H1 (cell line): Measurements from ENCODE around the gene ASB13. TPM values are rescaled to one million over a fixed set of nuclear protein-coding genes. Genes with fewer than 3 reads are reported as not detected.

Experiments
- CTCF ChIA-PET: fragments of 300-600 bp; sonication (Branson Sonifier 250); formaldehyde crosslinking; loops from one replicate; lab custom pipeline; 2021; ENCODE audit not compliant: partially characterized antibody; lab: Charles Lee
- POLR2A ChIA-PET: fragments of 300-600 bp; sonication (Branson Sonifier 250); formaldehyde crosslinking; loops from one replicate; lab custom pipeline; 2021; ENCODE audit warnings: inconsistent platforms; ENCODE audit not compliant: partially characterized antibody; lab: Charles Lee
- DNase-seq, 2 experiments: peaks; one replicate each; pipeline versions ENCODE4 v3.0.0 to v3.0.0-alpha.2; 2010 to 2022; ENCODE audit warnings: low spot score in 2 of 2, low read depth in 1 of 2, mixed read lengths in 1 of 2
- FAIRE-seq: peaks from 2 replicates; lab custom pipeline; 2011; peaks lifted over from hg19 to GRCh38; lab: Jason Lieb, UNC
- H2AFZ ChIP-seq: 2 replicates; pipeline ENCODE4 v1.8.1; 2012; ENCODE audit warnings: low read length, inconsistent platforms
- H2AK5ac ChIP-seq: 2 replicates; pipeline ENCODE4 v1.6.1; 2013; ENCODE audit warnings: low read depth, low read length
- H2BK120ac ChIP-seq: replicated peaks from 2 replicates; pipeline ENCODE3; 2013; ENCODE audit warnings: low read depth, low read length, inconsistent platforms
- H2BK12ac ChIP-seq: 2 replicates; pipeline ENCODE4 v1.6.1; 2013; ENCODE audit warnings: low read depth, low read length
- H2BK15ac ChIP-seq: 2 replicates; pipeline ENCODE4 v1.6.1; 2013; ENCODE audit warnings: low read length
- H2BK20ac ChIP-seq: 2 replicates; pipeline ENCODE4 v1.6.1; 2013; ENCODE audit warnings: low read length
- H2BK5ac ChIP-seq: 2 replicates; pipeline ENCODE4 v1.6.1; 2013; ENCODE audit warnings: low read depth, low read length
- H3K14ac ChIP-seq: 2 replicates; pipeline ENCODE4 v1.6.1; 2013; ENCODE audit warnings: inconsistent platforms; ENCODE audit not compliant: insufficient read length
- H3K18ac ChIP-seq: 2 replicates; pipeline ENCODE4 v1.6.1; 2013; ENCODE audit warnings: low read length; ENCODE audit errors: extremely low read depth
- H3K23ac ChIP-seq: 2 replicates; pipeline ENCODE4 v1.6.1; 2013; ENCODE audit warnings: inconsistent platforms; ENCODE audit not compliant: insufficient read length
- H3K23me2 ChIP-seq: 2 replicates; pipeline ENCODE4 v1.6.1; 2013; ENCODE audit warnings: low read depth, low read length
- H3K27ac ChIP-seq: 2 replicates; pipeline ENCODE4 v1.6.1; 2011; ENCODE audit warnings: low read depth, low read length, inconsistent platforms
- H3K27me3 ChIP-seq, 4 experiments: replicated peaks in 1 of 4; 1 replicate in 1 of 4; 2 replicates in 3 of 4; pipeline versions ENCODE4 v1.6.1 to v1.8.1; 2011 to 2013; ENCODE audit warnings: low read length in 3 of 4, mild to moderate bottlenecking in 3 of 4, inconsistent platforms in 2 of 4, mixed read lengths in 2 of 4, moderate library complexity in 1 of 4; ENCODE audit not compliant: control insufficient read depth in 3 of 4, insufficient read depth in 3 of 4; ENCODE audit errors: extremely low read depth in 1 of 4
- H3K36me3 ChIP-seq, 4 experiments: 2 replicates each; pipeline versions ENCODE4 v1.6.1 to v1.8.1; 2011 to 2013; ENCODE audit warnings: mild to moderate bottlenecking in 4 of 4, low read length in 3 of 4, moderate library complexity in 2 of 4, control low read depth in 1 of 4, inconsistent platforms in 1 of 4; ENCODE audit not compliant: insufficient read depth in 4 of 4, control insufficient read depth in 2 of 4
- H3K4ac ChIP-seq: replicated peaks from 2 replicates; pipeline ENCODE3; 2013; ENCODE audit warnings: low read length, low read depth, mixed read lengths, inconsistent platforms; ENCODE audit not compliant: insufficient read length
- H3K4me1 ChIP-seq, 4 experiments: replicated peaks in 1 of 4; 1 replicate in 1 of 4; 2 replicates in 3 of 4; pipeline versions ENCODE4 v1.6.1 to v1.8.1; 2011 to 2013; ENCODE audit warnings: low read length in 3 of 4, inconsistent platforms in 2 of 4, mixed read lengths in 1 of 4; ENCODE audit not compliant: insufficient read depth in 4 of 4, control insufficient read depth in 3 of 4
- H3K4me2 ChIP-seq, 2 experiments: 2 replicates each; pipeline versions ENCODE4 v1.6.1 to v1.8.1; 2011 to 2013; ENCODE audit warnings: low read depth in 2 of 2, low read length in 2 of 2, control low read depth in 1 of 2, inconsistent platforms in 1 of 2, mild to moderate bottlenecking in 1 of 2; ENCODE audit not compliant: insufficient read depth in 1 of 2
- H3K4me3 ChIP-seq, 4 experiments: fragments of 200-600, 300-600 bp in 1 of 4; sonication (generic), shearing (Covaris generic), sonication (Bioruptor Twin) in 1 of 4; 2 replicates each; pipeline versions ENCODE4 v1.5.1 to v1.8.1; 2011 to 2016; ENCODE audit warnings: low read length in 4 of 4, low read depth in 3 of 4, control low read depth in 2 of 4, inconsistent platforms in 2 of 4, mild to moderate bottlenecking in 2 of 4, mixed read lengths in 1 of 4, moderate library complexity in 1 of 4; ENCODE audit not compliant: insufficient read depth in 2 of 4; ENCODE audit errors: extremely low read depth in 1 of 4
- H3K56ac ChIP-seq: replicated peaks from 2 replicates; pipeline ENCODE3; 2013; ENCODE audit warnings: low read depth, mild to moderate bottlenecking, mixed read lengths, low read length, inconsistent platforms; ENCODE audit not compliant: insufficient read length
- H3K79me1 ChIP-seq: 2 replicates; pipeline ENCODE4 v1.6.1; 2013; ENCODE audit warnings: low read depth, low read length, control low read depth
- H3K79me2 ChIP-seq, 2 experiments: 2 replicates each; pipeline versions ENCODE4 v1.6.1 to v1.8.1; 2012 to 2013; ENCODE audit warnings: low read length in 2 of 2, mild to moderate bottlenecking in 2 of 2, inconsistent platforms in 1 of 2; ENCODE audit not compliant: insufficient read depth in 2 of 2, control insufficient read depth in 1 of 2
- H3K9ac ChIP-seq, 4 experiments: replicated peaks in 1 of 4; 1 replicate in 1 of 4; 2 replicates in 3 of 4; pipeline versions ENCODE4 v1.6.1 to v1.8.1; 2011 to 2013; ENCODE audit warnings: low read depth in 3 of 4, low read length in 3 of 4, control low read depth in 2 of 4, mild to moderate bottlenecking in 2 of 4, moderate library complexity in 2 of 4, inconsistent platforms in 1 of 4; ENCODE audit errors: extremely low read depth in 1 of 4
- H3K9me3 ChIP-seq, 2 experiments: 2 replicates each; pipeline versions ENCODE4 v1.6.1 to v1.8.1; 2012 to 2013; ENCODE audit warnings: mild to moderate bottlenecking in 2 of 2, moderate library complexity in 2 of 2, control low read depth in 1 of 2, inconsistent platforms in 1 of 2, low read depth in 1 of 2, low read length in 1 of 2, mixed read lengths in 1 of 2; ENCODE audit not compliant: insufficient read depth in 2 of 2
- H4K20me1 ChIP-seq, 2 experiments: replicated peaks in 1 of 2; 2 replicates each; pipeline versions ENCODE3 to v1.8.1; 2011 to 2013; ENCODE audit warnings: inconsistent platforms in 2 of 2, low read length in 2 of 2, mild to moderate bottlenecking in 1 of 2; ENCODE audit not compliant: insufficient read depth in 2 of 2, control insufficient read depth in 1 of 2
- H4K5ac ChIP-seq: 2 replicates; pipeline ENCODE4 v1.6.1; 2013; ENCODE audit warnings: low read length, low read depth, mixed read lengths, inconsistent platforms; ENCODE audit not compliant: insufficient read length
- H4K8ac ChIP-seq: 2 replicates; pipeline ENCODE4 v1.8.0; 2013; ENCODE audit warnings: mild to moderate bottlenecking, moderate library complexity, low read length, inconsistent platforms; ENCODE audit not compliant: insufficient read depth; ENCODE audit errors: extremely low read depth
- H4K91ac ChIP-seq: replicated peaks from 2 replicates; pipeline ENCODE3; 2013; ENCODE audit warnings: low read length, mixed read lengths, inconsistent platforms; ENCODE audit not compliant: insufficient read length
- JUN ChIP-seq: IDR thresholded peaks from 2 replicates; pipeline ENCODE4 v1.6.1; 2011; ENCODE audit warnings: low read depth, mild to moderate bottlenecking, improper control_type of control experiment, low read length
- KDM1A ChIP-seq: fragments of 200-600, 300-600 bp; sonication (generic); IDR thresholded peaks from 2 replicates; pipeline ENCODE4 v1.7.1; 2016; ENCODE audit warnings: mild to moderate bottlenecking, low read length, borderline replicate concordance
- TEAD4 ChIP-seq: IDR thresholded peaks from 2 replicates; pipeline ENCODE4 v1.6.1; 2012; ENCODE audit warnings: low read depth, low read length, inconsistent platforms, mixed read lengths
- WGBS, 2 experiments: shearing (Covaris generic) in 1 of 2; methylation state at CpG; one replicate each; pipeline versions ENCODE4 v1.1.6 to v1.1.7; 2013 to 2015; ENCODE audit warnings: low lambda C conversion rate in 2 of 2, mixed read lengths in 2 of 2, inconsistent platforms in 1 of 2, low coverage in 1 of 2, missing lambda C conversion rate in 1 of 2; ENCODE audit not compliant: insufficient replicate concordance in 2 of 2, insufficient coverage in 1 of 2, insufficient read length in 1 of 2; ENCODE audit errors: extremely low coverage in 1 of 2, missing lambda C conversion rate in 1 of 2; 5-methylcytosine and 5-hydroxymethylcytosine counted together
- polyA plus RNA-seq, 7 experiments: library from polyadenylated mRNA; depleted of rRNA in 3 of 7; stranded (reverse) in 5 of 7; unstranded in 2 of 7; fragments of >200 nt in 5 of 7; fragments of 200-250 nt in 2 of 7; gene quantifications; 1 replicate in 5 of 7; 2 replicates in 1 of 7; 4 replicates in 1 of 7; pipeline versions ENCODE4 v1.2.1 to v1.2.3, GENCODE V29; 2011 to 2013; ENCODE audit warnings: missing spikeins in 2 of 7, mixed read lengths in 2 of 7
- total RNA-seq: library from RNA; stranded (reverse); fragmentation: NEBNext Ultra II Directional; extraction: Animal tissue kit (Norgen Biotek cat#: 25700); gene quantifications from 2 replicates; pipeline ENCODE4 v1.2.1, GENCODE V29; 2021

Gene ASB13
- total and polyA plus RNA-seq, 2 of the 8 experiments (the other 6 are each of a cell fraction or from before 2014, with no cell fraction given), result 12.3 to 20.2 TPM

DNA sequence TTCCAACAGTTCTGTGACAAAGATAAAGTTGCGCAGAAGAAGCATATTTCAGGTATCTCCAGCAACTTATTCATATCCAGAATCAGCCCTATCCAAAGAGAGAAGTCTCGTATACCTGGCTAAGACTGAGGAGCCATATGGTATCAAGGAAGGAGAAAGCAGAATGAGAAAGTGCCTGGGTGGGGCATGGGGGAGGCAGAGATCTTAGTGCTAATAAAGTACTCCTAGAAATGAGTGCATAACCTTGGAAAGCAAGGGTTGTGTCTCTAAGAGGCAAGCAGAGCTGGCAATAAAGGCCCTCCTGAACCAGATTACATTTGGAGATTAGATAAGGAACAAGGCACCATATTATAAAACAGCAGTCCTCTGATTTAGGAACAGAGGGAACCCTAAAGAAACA is 30.9 kb upstream of the ASB13 start:
- POLR2A ChIA-PET, result no interaction called here
- peaks cover 12 to 99% of the 10 kb centered on the region in 2 experiments for H3K79me2 ChIP-seq
- H3K36me3 ChIP-seq, result no peaks in the 10 kb centered on the region
- H3K56ac ChIP-seq, result no peak overlapping the region
- H3K23ac ChIP-seq, result no peak overlapping the region
- H3K79me1 ChIP-seq, result peaks cover 3% of the 10 kb centered on the region; the same call in 1 of the 2 replicates
- no peak overlapping the region for H4K5ac ChIP-seq
- no peak overlapping the region for H4K91ac ChIP-seq
- no peak overlapping the region for H2AK5ac ChIP-seq
- FAIRE-seq, result no peak
- H3K4ac ChIP-seq, result no peak overlapping the region
- H3K14ac ChIP-seq, result no peak overlapping the region
- no peak overlapping the region for H2BK5ac ChIP-seq
- peaks cover 2 to 4% of the 10 kb centered on the region in 2 experiments for H4K20me1 ChIP-seq
- peak overlapping the region in 1 of 4 experiments; percentile 34; a peak in 1 of 7 replicates for H3K9ac ChIP-seq
- H2BK12ac ChIP-seq, result no peak overlapping the region
- WGBS, 2 experiments, result 80% methylated on average over 2 of the region's 2 CpGs; no CpG with 5 or more reads in 1 of the 2 experiments
- no peak overlapping the region for H2BK15ac ChIP-seq
- H3K4me2 ChIP-seq, result peak overlapping the region in 1 of 2 experiments; percentile 32; a peak in 2 of 4 replicates
- no peaks in the 10 kb centered on the region for H3K27me3 ChIP-seq
- no peak overlapping the region for H2BK120ac ChIP-seq
- H3K4me1 ChIP-seq, result peaks cover 0 to 6% (median 3%) of the 10 kb centered on the region in 4 experiments; a peak in 3 of 7 replicates
- no peak overlapping the region for H3K4me3 ChIP-seq
- no peak overlapping the region for H2BK20ac ChIP-seq
- CTCF ChIA-PET, result interaction anchor here (1.0 to 1.3 kb wide), 2 partner anchors 9 to 22 kb away, joined by 3 read pairs; no protein-coding TSS in a partner anchor
- no peak overlapping the region for H4K8ac ChIP-seq
- H3K27ac ChIP-seq, result no peak overlapping the region
- DNase-seq, result no peak
- H3K23me2 ChIP-seq, result peaks cover 6% of the 10 kb centered on the region; the same call in 1 of the 2 replicates
- no peak overlapping the region; the same call in 1 of the 2 replicates for H3K18ac ChIP-seq
- no peaks in the 10 kb centered on the region for H3K9me3 ChIP-seq
- no peak overlapping the region for H2AFZ ChIP-seq
- TF ChIP-seq JUN, result no peak
- no peak for TF ChIP-seq TEAD4
- TF ChIP-seq KDM1A, result no peak
